Right ventricle myocardium inferior (tissue), 1 donor: ENCODE results near the gene FBXL15. TPM values are rescaled to one million over a fixed set of nuclear protein-coding genes. Genes with fewer than 3 reads are reported as not detected.

Experiments
- ATAC-seq: fragments of 200-7000 bp; cut with Tn5 transposase; one replicate; pipeline ENCODE4 v1.9.1; 2020; ENCODE audit warnings: mild to moderate bottlenecking, moderate library complexity
- DNase-seq: peaks from one replicate; pipeline ENCODE4 v3.0.0; 2021; ENCODE audit errors: missing footprints
- intact Hi-C: fragments of 100-400 bp; cut with DNase I; formaldehyde crosslinking; loops from one replicate; pipeline ENCODE4 v1.11.0; 2022
- microRNA-seq: library from miRNA; unstranded; fragments of <30 nt; microRNA quantifications from one replicate; pipeline ENCODE4 v1.2.0, GENCODE V29; 2020
- total RNA-seq: library from RNA; stranded (reverse); fragmentation: NEBNext Ultra II Directional; extraction: Animal tissue kit (Norgen Biotek cat#: 25700); gene quantifications from one replicate; pipeline ENCODE4 v1.2.1, GENCODE V29; 2021
- donor health status: DM: no; HTN: yes; CAD: no; lungs with severe emphysema.

FBXL15 gene
- total RNA-seq, 1 donor from 2014 or later: 8.4 TPM

- DNase-seq (no peak), ATAC-seq (no peak)
- intact Hi-C loops: no loop called here
These were observed 44.8 kb downstream of the FBXL15 start for GRCh38 chr10:102465466-102465865.

- intact Hi-C loops: no loop called here
- DNase-seq (no peak), ATAC-seq (no peak)
These were observed 46.7 kb downstream of the FBXL15 start for GRCh38 chr10:102467318-102467717.

- intact Hi-C loops: no loop called here
- ATAC-seq: no peak
These were observed 47.4 kb downstream of the FBXL15 start for GRCh38 chr10:102467971-102468438.

GRCh38 chr10:102468683-102469082 is 48.0 kb downstream of the FBXL15 start:
- intact Hi-C loops: no loop called here
- ATAC-seq: peak; percentile 41
- DNase-seq: no peak

More at GRCh38 chr10:102467971-102468438, 47.4 kb downstream of the FBXL15 start:
- DNase-seq: no peak

- ATAC-seq (no peak), DNase-seq (no peak)
- intact Hi-C loops: no loop called here
These were observed 50.2 kb downstream of the FBXL15 start for GRCh38 chr10:102470579-102471546.

Small RNA genes within 50 kb of the gene (microRNA-seq; reads per million reads assigned to microRNA genes)
- gene MIR146B: 250 reads per million, percentile 63 among the genes with 10 or more reads in this experiment

Other genes starting within 250 kb of the FBXL15 start
- not detected for gene ELOVL3, start 194.5 kb upstream of the FBXL15 start, total RNA-seq
- gene PITX3, start 179.3 kb upstream of the FBXL15 start, total RNA-seq: 1.8 TPM
- gene GBF1, start 175.3 kb upstream of the FBXL15 start, total RNA-seq: 44.0 TPM
- gene NFKB2, start 25.1 kb upstream of the FBXL15 start, total RNA-seq: 15.1 TPM
- 0.49 TPM for gene PSD, start 2.1 kb upstream of the FBXL15 start, total RNA-seq
- gene CUEDC2, start 11.7 kb downstream of the FBXL15 start, total RNA-seq: 84.5 TPM
- not detected for gene C10orf95, start 30.7 kb downstream of the FBXL15 start, total RNA-seq
- 101 TPM for gene ACTR1A, start 81.9 kb downstream of the FBXL15 start, total RNA-seq
- 7.8 TPM for gene SUFU, start 83.1 kb downstream of the FBXL15 start, total RNA-seq
- 109 TPM for gene TRIM8, start 223.6 kb downstream of the FBXL15 start, total RNA-seq